GM18508 (cell line): ENCODE data around the gene ZMIZ1.

Experiments
- ATAC-seq: cut with Tn5 transposase; IDR thresholded peaks from one replicate; pipeline ENCODE4 v1.9.1; 2021; ENCODE audit warnings: moderate number of reproducible peaks; ENCODE audit not compliant: insufficient read depth, unreplicated experiment

The ZMIZ1 gene

GRCh38 chr10:79237454-79238157, 168.8 kb downstream of the ZMIZ1 start:
- ATAC-seq = no peak

- ATAC-seq = no peak
Measured at GRCh38 chr10:79238158-79238520, 169.4 kb downstream of the ZMIZ1 start.

- ATAC-seq = no peak
Measured at GRCh38 chr10:79238606-79239005, 169.8 kb downstream of the ZMIZ1 start.

GRCh38 chr10:79239275-79239779, 170.6 kb downstream of the ZMIZ1 start:
- ATAC-seq = no peak

- no peak for ATAC-seq
Measured at GRCh38 chr10:79239924-79240581, 171.3 kb downstream of the ZMIZ1 start.

GRCh38 chr10:79241629-79241989, 172.8 kb downstream of the ZMIZ1 start:
- ATAC-seq = no peak

- ATAC-seq = no peak
Measured at GRCh38 chr10:79241990-79242619, 173.3 kb downstream of the ZMIZ1 start.

- no peak for ATAC-seq
Measured at GRCh38 chr10:79242620-79243152, 173.9 kb downstream of the ZMIZ1 start.

- ATAC-seq = no peak
Measured at GRCh38 chr10:79243181-79244067, 174.7 kb downstream of the ZMIZ1 start.

- no peak for ATAC-seq
Measured at GRCh38 chr10:79244068-79244442, 175.3 kb downstream of the ZMIZ1 start.

GRCh38 chr10:79244841-79245504, 176.2 kb downstream of the ZMIZ1 start:
- no peak for ATAC-seq

- ATAC-seq = no peak
Measured at GRCh38 chr10:79245539-79246208, 176.9 kb downstream of the ZMIZ1 start.

- no peak for ATAC-seq
Measured at GRCh38 chr10:79246209-79246581, 177.4 kb downstream of the ZMIZ1 start.

GRCh38 chr10:79246606-79247275, 178.0 kb downstream of the ZMIZ1 start:
- no peak for ATAC-seq

GRCh38 chr10:79247373-79248137, 178.8 kb downstream of the ZMIZ1 start:
- ATAC-seq = no peak

GRCh38 chr10:79248341-79249185, 179.8 kb downstream of the ZMIZ1 start:
- no peak for ATAC-seq
